B cell (primary cell): ENCODE measurements around the gene PIGC. TPM values are rescaled to one million over a fixed set of nuclear protein-coding genes. Genes with fewer than 3 reads are reported as not detected.

Source experiments
- ATAC-seq: fragments of 200-7000 bp; cut with Tn5 transposase; one replicate; pipeline ENCODE4 v1.10.0; 2021; ENCODE audit warnings: low read depth, mild to moderate bottlenecking, moderate number of reproducible peaks, moderate library complexity
- CTCF ChIA-PET: fragments of 350-600 bp; sonication (Branson Sonifier 250); formaldehyde crosslinking; loops from one replicate; lab custom pipeline; 2021; ENCODE audit warnings: antibody characterized with exemption, inconsistent platforms; lab: Charles Lee
- POLR2A ChIA-PET: fragments of 350-600 bp; sonication (Branson Sonifier 250); formaldehyde crosslinking; loops from one replicate; lab custom pipeline; 2021; ENCODE audit warnings: antibody characterized with exemption; lab: Charles Lee
- DNase-seq: peaks from one replicate; pipeline ENCODE4 v3.0.0; 2013
- H2AFZ ChIP-seq: 2 replicates; pipeline ENCODE4 v1.6.1; 2012; ENCODE audit warnings: mild to moderate bottlenecking, low read depth, low read length; ENCODE audit not compliant: insufficient read depth, poor library complexity, severe bottlenecking
- H3K27ac ChIP-seq, 2 donors: 1 replicate in 1 of 2; 2 replicates in 1 of 2; pipeline ENCODE4 v1.5.1; 2012 to 2013; ENCODE audit warnings: low read length in 2 of 2, mild to moderate bottlenecking in 2 of 2, moderate library complexity in 1 of 2
- H3K27me3 ChIP-seq, 4 experiments: fragments of 200-600 bp in 1 of 4; sonication (generic) in 1 of 4; replicated peaks in 1 of 4; 1 replicate in 2 of 4; 2 replicates in 2 of 4; pipeline versions ENCODE4 v1.6.1 to v1.7.0; 2013 to 2016; ENCODE audit warnings: low read length in 3 of 4, mild to moderate bottlenecking in 2 of 4, mixed read lengths in 1 of 4, moderate library complexity in 1 of 4; ENCODE audit not compliant: insufficient read depth in 4 of 4, control insufficient read depth in 3 of 4; ENCODE audit errors: control extremely low read depth in 1 of 4
- H3K36me3 ChIP-seq, 2 experiments: replicated peaks in 1 of 2; 1 replicate in 1 of 2; 2 replicates in 1 of 2; pipeline versions ENCODE4 v1.6.1 to v1.7.1; 2013; ENCODE audit warnings: low read length in 1 of 2; ENCODE audit not compliant: insufficient read depth in 2 of 2, control insufficient read depth in 1 of 2; ENCODE audit errors: control extremely low read depth in 1 of 2, extremely low read depth in 1 of 2
- H3K4me1 ChIP-seq, 2 donors: fragments of 200-600 bp in 1 of 2; sonication (generic) in 1 of 2; 1 replicate in 1 of 2; 2 replicates in 1 of 2; pipeline versions ENCODE4 v1.5.1 to v1.6.1; 2013 to 2017; ENCODE audit warnings: low read length in 2 of 2; ENCODE audit not compliant: control insufficient read depth in 2 of 2, insufficient read depth in 2 of 2
- H3K4me2 ChIP-seq: replicated peaks from 2 replicates; pipeline ENCODE3; 2012; ENCODE audit warnings: mild to moderate bottlenecking, low read depth, low read length; ENCODE audit not compliant: poor library complexity, severe bottlenecking
- H3K4me3 ChIP-seq, 5 experiments: fragments of 200-600 bp in 1 of 5; sonication (generic) in 1 of 5; 1 replicate in 3 of 5; 2 replicates in 2 of 5; pipeline versions ENCODE4 v1.5.1 to v1.7.0; 2011 to 2016; ENCODE audit warnings: low read length in 4 of 5, mild to moderate bottlenecking in 4 of 5, low read depth in 2 of 5, control low read depth in 1 of 5, moderate library complexity in 1 of 5; ENCODE audit not compliant: insufficient read depth in 1 of 5; ENCODE audit errors: control extremely low read depth in 1 of 5, extremely low read depth in 1 of 5
- H3K79me2 ChIP-seq: fragments of 200-600 bp; sonication (generic); one replicate; pipeline ENCODE4 v1.6.0; 2016; ENCODE audit warnings: low read length; ENCODE audit not compliant: control insufficient read depth, insufficient read depth
- H3K9ac ChIP-seq: fragments of 200-600 bp; sonication (generic); 2 replicates; pipeline ENCODE4 v1.6.1; 2017; ENCODE audit warnings: mild to moderate bottlenecking, low read length, moderate library complexity
- H3K9me3 ChIP-seq, 3 donors: one replicate each; pipeline versions ENCODE4 v1.6.1 to v1.7.1; 2013; ENCODE audit warnings: low read length in 2 of 3; ENCODE audit not compliant: control insufficient read depth in 2 of 3, insufficient read depth in 1 of 3; ENCODE audit errors: control extremely low read depth in 1 of 3
- H4K20me1 ChIP-seq: 2 replicates; pipeline ENCODE4 v1.6.0; 2012; ENCODE audit warnings: mild to moderate bottlenecking, low read length; ENCODE audit not compliant: insufficient read depth, control insufficient read depth, poor library complexity, severe bottlenecking
- H3K27ac Mint-ChIP-seq: one replicate; pipeline ENCODE4 v1.8.0; 2021; ENCODE audit warnings: mixed read lengths
- H3K27me3 Mint-ChIP-seq: one replicate; pipeline ENCODE4 v1.8.0; 2021; ENCODE audit warnings: mixed read lengths
- H3K4me1 Mint-ChIP-seq: one replicate; pipeline ENCODE4 v1.8.0; 2021; ENCODE audit warnings: mixed read lengths
- H3K4me3 Mint-ChIP-seq: one replicate; pipeline ENCODE4 v1.8.0; 2021; ENCODE audit warnings: mixed read lengths
- H3K9me3 Mint-ChIP-seq: one replicate; pipeline ENCODE4 v1.8.0; 2022; ENCODE audit warnings: mixed read lengths; ENCODE audit not compliant: insufficient read depth
- EZH2 ChIP-seq: IDR thresholded peaks from 2 replicates; pipeline ENCODE4 v1.6.1; 2012; ENCODE audit warnings: borderline replicate concordance, low read depth, mild to moderate bottlenecking, moderate library complexity, low read length; ENCODE audit not compliant: insufficient read depth, poor library complexity, severe bottlenecking
- WGBS: methylation state at CpG from one replicate; pipeline ENCODE4 v1.1.5; 2013; ENCODE audit warnings: missing lambda C conversion rate; ENCODE audit not compliant: insufficient coverage; 5-methylcytosine and 5-hydroxymethylcytosine counted together
- intact Hi-C: fragments of 100-400 bp; cut with micrococcal nuclease; formaldehyde crosslinking; loops from one replicate; pipeline ENCODE4 v1.10.0; 2022
- polyA plus RNA-seq: library from polyadenylated mRNA; depleted of rRNA; stranded (reverse); fragments of >200 nt; gene quantifications from 2 replicates; pipeline ENCODE4 v1.2.3, GENCODE V29; 2012
- total RNA-seq, 2 donors: library from RNA; stranded (reverse); fragments of 120-200 nt in 1 of 2; gene quantifications; 1 replicate in 1 of 2; 2 replicates in 1 of 2; pipeline versions ENCODE4 v1.2.3 to v1.2.4, GENCODE V29; 2013 to 2022
- TF ChIP-seq, protein P1 (sequence below): fragments of 200-600 bp; IDR thresholded peaks from one replicate; pipeline ENCODE4 v1.8.0; 2022; ENCODE audit warnings: antibody characterized with exemption, mild to moderate bottlenecking

The PIGC gene
- total and polyA plus RNA-seq, 2 donors (not counting 1 experiment from before 2014, with no cell fraction given): 16.2 to 28.8 TPM

DNA sequence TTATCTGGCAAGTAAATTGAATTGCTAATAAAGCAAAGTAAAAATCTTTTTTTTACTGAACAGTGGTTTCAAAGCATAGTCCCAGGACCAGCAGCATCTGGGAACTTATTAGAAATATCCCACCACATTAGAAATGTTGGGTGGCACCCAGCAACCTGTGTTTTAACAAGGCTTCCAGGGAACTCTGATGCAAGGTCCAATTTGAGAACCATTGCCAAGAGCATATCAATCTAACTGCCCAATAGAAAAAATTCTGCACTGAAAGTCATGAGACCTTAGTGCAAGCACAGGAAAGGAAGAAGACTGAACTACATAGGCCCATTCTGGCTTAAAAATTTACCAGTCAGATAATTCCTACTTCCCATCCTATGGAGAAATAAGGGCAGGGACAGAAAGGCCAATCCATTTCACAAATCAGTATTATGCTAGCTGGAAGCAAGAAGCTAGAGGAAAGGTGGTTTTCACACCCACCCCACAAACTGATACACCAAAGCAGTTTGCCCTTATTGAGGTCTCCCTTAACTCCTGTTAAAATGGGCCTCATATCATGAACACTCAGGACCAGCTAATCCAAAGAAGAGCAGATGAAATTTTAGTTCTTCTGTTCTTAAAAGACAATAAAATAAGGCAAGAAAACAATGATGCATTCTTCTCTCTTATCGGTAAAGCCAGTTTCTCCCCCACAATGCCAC lies 40.8 kb downstream of the PIGC start:
- WGBS: 100% methylated on average over 1 of the region's 1 CpG
- H3K27me3 Mint-ChIP-seq: no peaks in the 10 kb centered on the region

DNA sequence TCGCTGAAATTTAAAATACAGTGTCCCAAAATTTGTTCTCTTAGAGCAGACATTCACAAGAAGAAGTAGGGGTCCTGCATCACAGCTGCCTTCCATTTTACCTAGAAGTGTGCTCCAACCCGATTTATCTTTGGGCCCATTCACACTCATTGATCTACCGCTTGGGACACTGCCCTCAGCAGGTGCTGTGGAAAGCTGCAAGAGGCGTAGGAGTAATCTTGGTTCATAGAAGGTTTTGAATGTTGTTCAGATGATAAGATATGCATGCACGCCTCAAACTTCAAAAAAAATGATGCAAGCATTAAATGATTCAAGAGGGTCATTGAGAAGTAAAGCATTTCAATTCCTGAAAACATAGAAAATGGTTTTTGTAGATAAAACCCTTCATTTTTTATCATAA lies 42.0 kb downstream of the PIGC start:
- H3K36me3 ChIP-seq: no peaks in the 10 kb centered on the region
- no peak overlapping the region for H3K27ac ChIP-seq
- no peak overlapping the region for H3K4me3 ChIP-seq
- TF ChIP-seq, protein P1, sequence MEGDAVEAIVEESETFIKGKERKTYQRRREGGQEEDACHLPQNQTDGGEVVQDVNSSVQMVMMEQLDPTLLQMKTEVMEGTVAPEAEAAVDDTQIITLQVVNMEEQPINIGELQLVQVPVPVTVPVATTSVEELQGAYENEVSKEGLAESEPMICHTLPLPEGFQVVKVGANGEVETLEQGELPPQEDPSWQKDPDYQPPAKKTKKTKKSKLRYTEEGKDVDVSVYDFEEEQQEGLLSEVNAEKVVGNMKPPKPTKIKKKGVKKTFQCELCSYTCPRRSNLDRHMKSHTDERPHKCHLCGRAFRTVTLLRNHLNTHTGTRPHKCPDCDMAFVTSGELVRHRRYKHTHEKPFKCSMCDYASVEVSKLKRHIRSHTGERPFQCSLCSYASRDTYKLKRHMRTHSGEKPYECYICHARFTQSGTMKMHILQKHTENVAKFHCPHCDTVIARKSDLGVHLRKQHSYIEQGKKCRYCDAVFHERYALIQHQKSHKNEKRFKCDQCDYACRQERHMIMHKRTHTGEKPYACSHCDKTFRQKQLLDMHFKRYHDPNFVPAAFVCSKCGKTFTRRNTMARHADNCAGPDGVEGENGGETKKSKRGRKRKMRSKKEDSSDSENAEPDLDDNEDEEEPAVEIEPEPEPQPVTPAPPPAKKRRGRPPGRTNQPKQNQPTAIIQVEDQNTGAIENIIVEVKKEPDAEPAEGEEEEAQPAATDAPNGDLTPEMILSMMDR: no peak
- TF ChIP-seq EZH2: no peak
- no peak for ATAC-seq
- H3K4me1 ChIP-seq: peaks cover 25 to 30% of the 10 kb centered on the region in 2 donors
- Mint-ChIP-seq H3K27me3 (no peaks in the 10 kb centered on the region), H3K4me1 (peaks cover 34% of the 10 kb centered on the region), H3K27ac (no peak overlapping the region), H3K4me3 (no peak overlapping the region), H3K9me3 (no peaks in the 10 kb centered on the region)
- no peak overlapping the region for H3K4me2 ChIP-seq
- no peaks in the 10 kb centered on the region for H3K27me3 ChIP-seq
- WGBS: 89% methylated on average over 3 of the region's 5 CpGs
- intact Hi-C loops: no loop called here
- no peaks in the 10 kb centered on the region for H3K9me3 ChIP-seq
- ChIA-PET POLR2A (no interaction called here), CTCF (interaction anchor here (0.7 to 12.3 kb wide), 6 partner anchors 14 to 398 kb away, joined by 3 to 152 read pairs (median 13); partner anchors contain the start of gene PIGC)
- no peaks in the 10 kb centered on the region for H4K20me1 ChIP-seq
- H3K9ac ChIP-seq: no peak overlapping the region
- H3K79me2 ChIP-seq: peaks cover 4% of the 10 kb centered on the region
- no peak overlapping the region for H2AFZ ChIP-seq
- no peak for DNase-seq

More for the DNA sequence above, 40.8 kb downstream of the PIGC start:
- Histone ChIP-seq H3K79me2 (peaks cover 4% of the 10 kb centered on the region), H3K4me3 (no peak overlapping the region), H3K9ac (no peak overlapping the region), H3K27ac (no peak overlapping the region), H3K4me2 (no peak overlapping the region), H2AFZ (no peak overlapping the region), H3K27me3 (no peaks in the 10 kb centered on the region), H4K20me1 (no peaks in the 10 kb centered on the region), H3K4me1 (peaks cover 21 to 22% of the 10 kb centered on the region in 2 donors), H3K36me3 (no peaks in the 10 kb centered on the region), H3K9me3 (no peaks in the 10 kb centered on the region)
- no peak for DNase-seq
- intact Hi-C loops: no loop called here
- no peak for ATAC-seq
- no peak overlapping the region for H3K27ac Mint-ChIP-seq
- H3K4me3 Mint-ChIP-seq: no peak overlapping the region
- TF ChIP-seq, protein P1: no peak
- TF ChIP-seq EZH2: no peak
- CTCF ChIA-PET: interaction anchor here (0.6 to 12.3 kb wide), 7 partner anchors 12 to 601 kb away, joined by 3 to 152 read pairs (median 3); partner anchors contain the start of gene PIGC
- no peaks in the 10 kb centered on the region for H3K9me3 Mint-ChIP-seq
- POLR2A ChIA-PET: interaction anchor here (0.6 kb wide), 2 partner anchors 22 to 218 kb away, joined by 3 read pairs; no protein-coding TSS in a partner anchor
- peaks cover 24% of the 10 kb centered on the region for H3K4me1 Mint-ChIP-seq
